K562 (cell line): ENCODE results near the gene B3GALT4. TPM values are rescaled to one million over a fixed set of nuclear protein-coding genes. Genes with fewer than 3 reads are reported as not detected.

Experiments used
- ASH1L ChIP-seq: fragments of 450-650 bp; IDR thresholded peaks from 2 replicates; pipeline ENCODE4 v1.6.1; 2018; ENCODE audit warnings: borderline replicate concordance, mild to moderate bottlenecking, low read depth; ENCODE audit not compliant: partially characterized antibody
- BRD4 ChIP-seq: fragments of 200-600 bp; sonication (generic); IDR thresholded peaks from 2 replicates; pipeline ENCODE4 v1.6.1; 2017; ENCODE audit warnings: inconsistent platforms
- EHMT2 ChIP-seq: fragments of 450-650 bp; IDR thresholded peaks from 2 replicates; pipeline ENCODE4 v1.6.1; 2018; ENCODE audit warnings: antibody characterized with exemption
- ELF2 ChIP-seq: fragments of 250-450 bp; sonication (Bioruptor Pico); IDR thresholded peaks from 2 replicates; pipeline ENCODE4 v1.5.0; 2021; ENCODE audit warnings: mild to moderate bottlenecking
- FOXA3 ChIP-seq, 2 experiments: fragments of 450-650 bp in 1 of 2; sonication (generic) in 1 of 2; formaldehyde crosslinking; IDR thresholded peaks in 1 of 2; conservative IDR thresholded peaks in 1 of 2; 2 replicates each; pipeline versions ENCODE4 v1.4.0 to v1.8.0; 2020 to 2022; ENCODE audit warnings: mild to moderate bottlenecking in 2 of 2, missing genetic modification reagents in 1 of 2
- KHSRP ChIP-seq: fragments of 450-650 bp; IDR thresholded peaks from 2 replicates; pipeline ENCODE4 v1.6.1; 2017
- PHB ChIP-seq: fragments of 250-450 bp; sonication (Bioruptor Pico); IDR thresholded peaks from 2 replicates; pipeline ENCODE4 v1.5.0; 2021
- PHB2 ChIP-seq: fragments of 450-650 bp; IDR thresholded peaks from 2 replicates; pipeline ENCODE4 v1.6.1; 2017; ENCODE audit warnings: low read depth
- RB1 ChIP-seq: fragments of 450-650 bp; IDR thresholded peaks from 2 replicates; pipeline ENCODE4 v1.6.1; 2017; ENCODE audit warnings: low read depth, mild to moderate bottlenecking
- RBM39 ChIP-seq: fragments of 200-400 bp; formaldehyde crosslinking; optimal IDR thresholded peaks from 2 replicates; pipeline ENCODE3; 2018; ENCODE audit warnings: low read depth, low read length
- SMARCE1 ChIP-seq: fragments of 450-650 bp; IDR thresholded peaks from 2 replicates; pipeline ENCODE4 v1.7.1; 2016; ENCODE audit warnings: mild to moderate bottlenecking
- SNIP1 ChIP-seq: fragments of 450-650 bp; IDR thresholded peaks from 2 replicates; pipeline ENCODE4 v1.7.1; 2017; ENCODE audit warnings: low read depth, mild to moderate bottlenecking
- SP1 ChIP-seq: sonication (generic); formaldehyde crosslinking; IDR thresholded peaks from 2 replicates; pipeline ENCODE4 v1.8.1; 2022; ENCODE audit warnings: mild to moderate bottlenecking, missing genetic modification reagents
- SUPT5H ChIP-seq: fragments of 450-650 bp; IDR thresholded peaks from 2 replicates; pipeline ENCODE4 v1.6.1; 2016
- ZFPM2 ChIP-seq: fragments of 250-450 bp; sonication (Bioruptor Pico); IDR thresholded peaks from 2 replicates; pipeline ENCODE4 v1.5.1; 2022; ENCODE audit warnings: mild to moderate bottlenecking
- ZNF436 ChIP-seq: fragments of 250-450, 450-650 bp; sonication (Bioruptor Pico); formaldehyde crosslinking; IDR thresholded peaks from 2 replicates; pipeline ENCODE4 v1.7.0; 2020; ENCODE audit warnings: mild to moderate bottlenecking
- ZNF766 ChIP-seq: fragments of 200-800 bp; sonication (Bioruptor generic); conservative IDR thresholded peaks from 2 replicates; pipeline ENCODE4 v1.6.1; 2016; ENCODE audit warnings: missing genetic modification characterization, missing compliant biosample characterization
- polyA plus RNA-seq, 8 experiments: library from polyadenylated mRNA; depleted of rRNA in 4 of 8; stranded (reverse) in 5 of 8; unstranded in 3 of 8; fragments of >200 nt; fragmentation: Nextera tagmentation in 2 of 8; fragmentation: Illumina TruSeq in 1 of 8; extraction: Ambion mirVana in 2 of 8; extraction: Trizol in 1 of 8; gene quantifications; 2 replicates each; pipeline versions ENCODE4 v1.2.1 to v1.2.3, GENCODE V29; 2011 to 2014; ENCODE audit warnings: inconsistent platforms in 1 of 8, missing spikeins in 1 of 8
- total RNA-seq, 7 experiments: library from RNA; depleted of rRNA in 6 of 7; stranded (reverse); fragments of >200 nt in 6 of 7; fragmentation: Illumina TruSeq in 2 of 7; extraction: Trizol in 2 of 7; gene quantifications; 2 replicates each; pipeline versions ENCODE4 v1.2.1 to v1.2.3, GENCODE V29; 2011 to 2021; ENCODE audit warnings: low replicate concordance in 1 of 7
- TF ChIP-seq, protein P1 (sequence below): fragments of 250-450 bp; sonication (Bioruptor Pico); IDR thresholded peaks from 2 replicates; pipeline ENCODE4 v1.4.0; 2020
- TF ChIP-seq, protein P2 (sequence below), 2 experiments: fragments of 450-650 bp; conservative IDR thresholded peaks; 2 replicates each; pipeline ENCODE4 v1.6.1; 2017; ENCODE audit warnings: mild to moderate bottlenecking in 2 of 2, moderate library complexity in 2 of 2
- TF ChIP-seq, protein P3 (sequence below): conservative IDR thresholded peaks from 2 replicates; pipeline ENCODE4 v1.6.1; 2011; ENCODE audit warnings: low read depth, mild to moderate bottlenecking, low read length; ENCODE audit not compliant: control insufficient read depth

The B3GALT4 gene
- total and polyA plus RNA-seq, 9 of the 15 experiments (the other 6 are each of a cell fraction or from before 2014, with no cell fraction given), result 0.11 to 1.3 (median 0.53) TPM; not detected in 1

DNA sequence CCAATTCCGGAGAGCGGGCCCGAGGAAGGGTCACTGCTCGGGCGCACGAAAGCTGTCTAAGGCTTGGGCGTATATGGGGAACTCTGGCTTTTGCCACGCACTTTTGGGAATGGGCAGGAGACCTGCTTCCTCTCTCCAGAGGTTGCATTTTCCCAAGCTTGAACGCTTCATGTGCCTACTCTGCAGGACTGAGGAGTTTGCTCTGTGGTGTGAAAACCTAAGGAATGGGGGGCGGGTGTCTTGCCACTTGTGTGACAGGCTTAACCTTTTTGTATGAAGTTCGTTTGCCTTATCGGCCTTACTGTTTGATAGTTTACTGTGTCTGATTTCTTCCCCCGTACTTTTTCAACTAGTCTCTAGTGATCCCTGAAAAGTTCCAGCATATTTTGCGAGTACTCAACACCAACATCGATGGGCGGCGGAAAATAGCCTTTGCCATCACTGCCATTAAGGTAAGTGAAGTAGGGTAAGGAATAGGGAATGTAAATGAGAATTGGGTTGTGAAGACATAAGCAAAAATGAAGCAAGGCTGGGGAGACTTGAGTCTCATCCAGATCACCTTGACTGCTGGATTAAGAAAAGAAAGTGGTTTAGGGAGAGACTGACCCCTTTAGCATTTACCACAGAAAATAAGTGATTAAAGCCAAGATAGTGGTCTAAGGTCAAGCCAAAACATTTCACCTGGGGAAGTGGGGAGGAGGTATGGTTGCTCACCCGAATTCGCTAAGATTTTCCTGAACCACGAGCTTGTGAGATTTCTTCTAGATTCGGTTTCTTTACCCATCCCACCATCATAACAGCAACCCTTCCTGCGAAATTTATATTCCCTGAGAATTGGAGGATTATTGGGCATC is 4.4 kb upstream of the B3GALT4 start (continued):
- TF ChIP-seq, protein P1, sequence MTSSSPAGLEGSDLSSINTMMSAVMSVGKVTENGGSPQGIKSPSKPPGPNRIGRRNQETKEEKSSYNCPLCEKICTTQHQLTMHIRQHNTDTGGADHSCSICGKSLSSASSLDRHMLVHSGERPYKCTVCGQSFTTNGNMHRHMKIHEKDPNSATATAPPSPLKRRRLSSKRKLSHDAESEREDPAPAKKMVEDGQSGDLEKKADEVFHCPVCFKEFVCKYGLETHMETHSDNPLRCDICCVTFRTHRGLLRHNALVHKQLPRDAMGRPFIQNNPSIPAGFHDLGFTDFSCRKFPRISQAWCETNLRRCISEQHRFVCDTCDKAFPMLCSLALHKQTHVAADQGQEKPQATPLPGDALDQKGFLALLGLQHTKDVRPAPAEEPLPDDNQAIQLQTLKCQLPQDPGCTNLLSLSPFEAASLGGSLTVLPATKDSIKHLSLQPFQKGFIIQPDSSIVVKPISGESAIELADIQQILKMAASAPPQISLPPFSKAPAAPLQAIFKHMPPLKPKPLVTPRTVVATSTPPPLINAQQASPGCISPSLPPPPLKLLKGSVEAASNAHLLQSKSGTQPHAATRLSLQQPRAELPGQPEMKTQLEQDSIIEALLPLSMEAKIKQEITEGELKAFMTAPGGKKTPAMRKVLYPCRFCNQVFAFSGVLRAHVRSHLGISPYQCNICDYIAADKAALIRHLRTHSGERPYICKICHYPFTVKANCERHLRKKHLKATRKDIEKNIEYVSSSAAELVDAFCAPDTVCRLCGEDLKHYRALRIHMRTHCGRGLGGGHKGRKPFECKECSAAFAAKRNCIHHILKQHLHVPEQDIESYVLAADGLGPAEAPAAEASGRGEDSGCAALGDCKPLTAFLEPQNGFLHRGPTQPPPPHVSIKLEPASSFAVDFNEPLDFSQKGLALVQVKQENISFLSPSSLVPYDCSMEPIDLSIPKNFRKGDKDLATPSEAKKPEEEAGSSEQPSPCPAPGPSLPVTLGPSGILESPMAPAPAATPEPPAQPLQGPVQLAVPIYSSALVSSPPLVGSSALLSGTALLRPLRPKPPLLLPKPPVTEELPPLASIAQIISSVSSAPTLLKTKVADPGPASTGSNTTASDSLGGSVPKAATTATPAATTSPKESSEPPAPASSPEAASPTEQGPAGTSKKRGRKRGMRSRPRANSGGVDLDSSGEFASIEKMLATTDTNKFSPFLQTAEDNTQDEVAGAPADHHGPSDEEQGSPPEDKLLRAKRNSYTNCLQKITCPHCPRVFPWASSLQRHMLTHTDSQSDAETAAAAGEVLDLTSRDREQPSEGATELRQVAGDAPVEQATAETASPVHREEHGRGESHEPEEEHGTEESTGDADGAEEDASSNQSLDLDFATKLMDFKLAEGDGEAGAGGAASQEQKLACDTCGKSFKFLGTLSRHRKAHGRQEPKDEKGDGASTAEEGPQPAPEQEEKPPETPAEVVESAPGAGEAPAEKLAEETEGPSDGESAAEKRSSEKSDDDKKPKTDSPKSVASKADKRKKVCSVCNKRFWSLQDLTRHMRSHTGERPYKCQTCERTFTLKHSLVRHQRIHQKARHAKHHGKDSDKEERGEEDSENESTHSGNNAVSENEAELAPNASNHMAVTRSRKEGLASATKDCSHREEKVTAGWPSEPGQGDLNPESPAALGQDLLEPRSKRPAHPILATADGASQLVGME, result no peak
- TF ChIP-seq ZFPM2 (CRISPR knock-in tag) (no peak), RB1 (no peak), FOXA3 (CRISPR knock-in tag; conservative IDR thresholded peaks at IDR 0.05 in 1 of 2, IDR thresholded peaks at IDR 0.05 in 1 of 2) (peak in 1 of 2 experiments; percentile 42; a peak in 1 of 4 replicates), ZNF766 (CRISPR knock-in tag) (no peak), SUPT5H (no peak; the same call in 1 of the 2 replicates), EHMT2 (no peak), PHB (CRISPR knock-in tag) (0 out of 2 replicates have a peak, but pooled peaks have one; percentile 78), BRD4 (no peak), PHB2 (no peak), SP1 (no peak), ASH1L (no peak), SNIP1 (no peak), KHSRP (0 out of 2 replicates have a peak, but pooled peaks have one; percentile 37), RBM39 (peak; percentile 91), SMARCE1 (no peak; the same call in 1 of the 2 replicates), ZNF436 (CRISPR knock-in tag) (no peak), ELF2 (CRISPR knock-in tag) (0 out of 2 replicates have a peak, but pooled peaks have one; percentile 42)
- TF ChIP-seq, protein P2, sequence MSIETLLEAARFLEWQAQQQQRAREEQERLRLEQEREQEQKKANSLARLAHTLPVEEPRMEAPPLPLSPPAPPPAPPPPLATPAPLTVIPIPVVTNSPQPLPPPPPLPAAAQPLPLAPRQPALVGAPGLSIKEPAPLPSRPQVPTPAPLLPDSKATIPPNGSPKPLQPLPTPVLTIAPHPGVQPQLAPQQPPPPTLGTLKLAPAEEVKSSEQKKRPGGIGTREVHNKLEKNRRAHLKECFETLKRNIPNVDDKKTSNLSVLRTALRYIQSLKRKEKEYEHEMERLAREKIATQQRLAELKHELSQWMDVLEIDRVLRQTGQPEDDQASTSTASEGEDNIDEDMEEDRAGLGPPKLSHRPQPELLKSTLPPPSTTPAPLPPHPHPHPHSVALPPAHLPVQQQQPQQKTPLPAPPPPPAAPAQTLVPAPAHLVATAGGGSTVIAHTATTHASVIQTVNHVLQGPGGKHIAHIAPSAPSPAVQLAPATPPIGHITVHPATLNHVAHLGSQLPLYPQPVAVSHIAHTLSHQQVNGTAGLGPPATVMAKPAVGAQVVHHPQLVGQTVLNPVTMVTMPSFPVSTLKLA (conservative IDR thresholded peaks at IDR 0.05), result no peak
- TF ChIP-seq, protein P3, sequence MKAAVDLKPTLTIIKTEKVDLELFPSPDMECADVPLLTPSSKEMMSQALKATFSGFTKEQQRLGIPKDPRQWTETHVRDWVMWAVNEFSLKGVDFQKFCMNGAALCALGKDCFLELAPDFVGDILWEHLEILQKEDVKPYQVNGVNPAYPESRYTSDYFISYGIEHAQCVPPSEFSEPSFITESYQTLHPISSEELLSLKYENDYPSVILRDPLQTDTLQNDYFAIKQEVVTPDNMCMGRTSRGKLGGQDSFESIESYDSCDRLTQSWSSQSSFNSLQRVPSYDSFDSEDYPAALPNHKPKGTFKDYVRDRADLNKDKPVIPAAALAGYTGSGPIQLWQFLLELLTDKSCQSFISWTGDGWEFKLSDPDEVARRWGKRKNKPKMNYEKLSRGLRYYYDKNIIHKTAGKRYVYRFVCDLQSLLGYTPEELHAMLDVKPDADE, result no peak
